Left hindlimb (tissue), 1 donor: ENCODE measurements around the gene TIMP2.

Experiments used
- DNase-seq: peaks from one replicate; pipeline ENCODE4 v3.0.0-alpha.2; 2018

TIMP2 gene

GRCh38 chr17:78862073-78863023 is 62.8 kb downstream of the TIMP2 start:
- DNase-seq: peak; percentile 75

GRCh38 chr17:78861229-78861628 is 64.0 kb downstream of the TIMP2 start:
- DNase-seq: no peak

GRCh38 chr17:78859051-78859450 is 66.1 kb downstream of the TIMP2 start:
- DNase-seq: no peak

- DNase-seq: no peak
Observed at GRCh38 chr17:78857266-78857665, 67.9 kb downstream of the TIMP2 start.

- DNase-seq: no peak
Observed at GRCh38 chr17:78855561-78856165, 69.5 kb downstream of the TIMP2 start.

- DNase-seq: no peak
Observed at GRCh38 chr17:78854508-78854907, 70.7 kb downstream of the TIMP2 start.

GRCh38 chr17:78853926-78854394 is 71.2 kb downstream of the TIMP2 start:
- no peak for DNase-seq

- no peak for DNase-seq
Observed at GRCh38 chr17:78852709-78853121, 72.5 kb downstream of the TIMP2 start.

- no peak for DNase-seq
Observed at GRCh38 chr17:78849026-78849425, 76.2 kb downstream of the TIMP2 start.

GRCh38 chr17:78847052-78847451 is 78.1 kb downstream of the TIMP2 start:
- DNase-seq: no peak

- no peak for DNase-seq
Observed at GRCh38 chr17:78844301-78845005, 80.7 kb downstream of the TIMP2 start.

GRCh38 chr17:78842881-78843565 is 82.2 kb downstream of the TIMP2 start:
- DNase-seq: no peak

GRCh38 chr17:78840780-78841611 is 84.2 kb downstream of the TIMP2 start, which contains the start of gene USP36:
TSS of gene USP36 (minus strand) at chr17:78840814. CDS start at chr17:78836363, 4,451 bp downstream.
- peak; percentile 100 for DNase-seq

- DNase-seq: no peak
Observed at GRCh38 chr17:78840530-78840779, 84.7 kb downstream of the TIMP2 start.

- peak; percentile 63 for DNase-seq
Observed at GRCh38 chr17:78839762-78840529, 85.2 kb downstream of the TIMP2 start.

- no peak for DNase-seq
Observed at GRCh38 chr17:78839235-78839761, 85.9 kb downstream of the TIMP2 start.

- no peak for DNase-seq
Observed at GRCh38 chr17:78838574-78839005, 86.6 kb downstream of the TIMP2 start.

GRCh38 chr17:78836420-78837021 is 88.7 kb downstream of the TIMP2 start:
- DNase-seq: no peak

- no peak for DNase-seq
Observed at GRCh38 chr17:78834571-78834970, 90.6 kb downstream of the TIMP2 start.

- DNase-seq: no peak
Observed at GRCh38 chr17:78832541-78832810, 92.7 kb downstream of the TIMP2 start.
